ENCODE data around the gene C22orf23.
"Not testable (repeated sequence)": the region's sequence is repeated elsewhere in the genome, so short reads cannot be mapped to it uniquely, and the experiment has no call there.

Gene C22orf23

DNA sequence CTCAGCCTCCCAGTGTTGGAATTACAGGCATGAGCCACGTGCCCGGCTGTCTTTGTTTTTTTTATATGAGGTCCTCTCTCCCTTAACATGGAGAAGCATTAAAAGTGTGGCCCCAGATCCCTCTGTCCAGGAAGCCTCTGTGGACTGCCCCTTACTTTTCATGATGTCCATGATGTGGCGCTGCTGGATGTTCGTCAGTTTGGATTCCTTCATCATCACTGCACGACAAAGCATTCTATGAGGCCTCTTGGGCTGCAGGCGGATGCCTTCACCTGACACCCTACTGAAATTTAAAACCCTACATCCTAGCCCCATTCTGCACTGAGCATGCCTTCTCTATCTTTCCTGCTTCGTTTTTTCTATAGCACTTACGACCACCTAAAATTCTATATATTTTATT, 2.1 kb downstream of the C22orf23 start:
- ChIA-PET CTCF (interaction anchor here (0.6 kb wide), 1 partner anchor 134 kb away, joined by 3 read pairs; no protein-coding TSS in a partner anchor), POLR2A (no interaction called here)
- peak; percentile 54 for DNase-seq (ENCODE audit: extremely low spot score)

DNA sequence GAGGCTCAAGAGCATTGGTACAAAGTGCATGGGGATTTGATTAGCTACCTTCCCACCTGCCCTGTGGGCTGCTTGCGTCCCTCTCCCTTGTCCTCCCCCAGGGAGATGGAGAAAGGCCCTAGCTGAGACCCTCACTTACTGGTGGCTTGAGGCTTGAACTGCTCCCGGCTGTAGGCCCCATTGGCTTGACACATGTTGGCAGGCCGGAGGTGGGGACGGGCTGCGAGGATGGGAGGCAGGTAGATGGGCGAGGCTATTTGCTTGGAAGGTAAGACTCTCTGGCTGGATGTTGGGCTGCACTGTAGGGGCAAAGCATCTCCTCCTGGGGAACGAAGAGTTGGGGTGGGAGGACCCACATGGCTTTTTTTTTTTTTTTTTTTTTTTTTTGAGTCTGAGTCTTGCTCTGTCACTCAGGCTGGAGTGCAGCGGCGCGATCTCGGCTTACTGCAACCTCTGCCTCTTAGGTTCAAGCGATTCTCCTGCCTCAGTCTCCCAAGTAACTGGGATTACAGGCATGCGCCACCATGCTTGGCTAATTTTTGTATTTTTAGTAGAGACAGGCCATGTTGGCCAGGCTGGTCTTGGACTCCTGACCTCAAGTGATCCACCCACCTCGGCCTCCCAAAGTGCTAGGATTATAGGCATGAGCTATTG, 6.1 kb downstream of the C22orf23 start:
- POLR2A ChIA-PET; DNase-seq (ENCODE audit: extremely low spot score): not testable (repeated sequence)
- CTCF ChIA-PET = interaction anchor here (0.7 kb wide), 1 partner anchor 17 kb away, joined by 11 read pairs; no protein-coding TSS in a partner anchor

More for the DNA sequence above, 2.1 kb downstream of the C22orf23 start:
- TF ChIP-seq NFRKB (IDR thresholded peaks at IDR 0.05) = no peak
- TF ChIP-seq SUZ12 (IDR thresholded peaks at IDR 0.05) = no peak
- TF ChIP-seq, protein P1, sequence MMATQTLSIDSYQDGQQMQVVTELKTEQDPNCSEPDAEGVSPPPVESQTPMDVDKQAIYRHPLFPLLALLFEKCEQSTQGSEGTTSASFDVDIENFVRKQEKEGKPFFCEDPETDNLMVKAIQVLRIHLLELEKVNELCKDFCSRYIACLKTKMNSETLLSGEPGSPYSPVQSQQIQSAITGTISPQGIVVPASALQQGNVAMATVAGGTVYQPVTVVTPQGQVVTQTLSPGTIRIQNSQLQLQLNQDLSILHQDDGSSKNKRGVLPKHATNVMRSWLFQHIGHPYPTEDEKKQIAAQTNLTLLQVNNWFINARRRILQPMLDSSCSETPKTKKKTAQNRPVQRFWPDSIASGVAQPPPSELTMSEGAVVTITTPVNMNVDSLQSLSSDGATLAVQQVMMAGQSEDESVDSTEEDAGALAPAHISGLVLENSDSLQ (IDR thresholded peaks at IDR 0.05) = no peak
- no peak for TF ChIP-seq CTBP1 (IDR thresholded peaks at IDR 0.05; ENCODE audit: borderline replicate concordance)
- TF ChIP-seq TARDBP (IDR thresholded peaks at IDR 0.05) = no peak
- no peak for TF ChIP-seq SP1 (IDR thresholded peaks at IDR 0.05)
- TF ChIP-seq LEF1 (IDR thresholded peaks at IDR 0.05; ENCODE audit: borderline replicate concordance) = no peak

DNA sequence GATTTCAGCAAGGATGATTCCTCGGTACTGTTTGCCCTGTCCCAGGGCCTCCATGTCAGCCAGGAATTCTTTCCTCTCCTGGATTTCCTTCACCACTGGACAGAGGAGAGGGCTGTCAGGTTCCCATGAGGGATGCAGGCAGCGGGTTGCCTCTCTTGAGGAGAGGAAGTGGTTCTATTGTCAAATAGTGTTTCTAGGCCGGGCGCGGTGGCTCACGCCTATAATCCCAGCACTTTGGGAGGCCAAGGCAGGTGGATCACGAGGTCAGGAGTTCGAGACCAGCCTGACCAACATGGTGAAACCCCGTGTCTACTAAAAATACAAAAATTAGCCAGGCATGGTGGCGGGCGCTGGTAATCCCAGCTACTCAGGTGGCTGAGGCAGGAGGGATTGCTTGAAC, 9.0 kb downstream of the C22orf23 start:
- DNase-seq (ENCODE audit: extremely low spot score); POLR2A ChIA-PET: not testable (repeated sequence)
- CTCF ChIA-PET = interaction anchor here (1.6 kb wide), 1 partner anchor 127 kb away, joined by 3 read pairs; no protein-coding TSS in a partner anchor

DNA sequence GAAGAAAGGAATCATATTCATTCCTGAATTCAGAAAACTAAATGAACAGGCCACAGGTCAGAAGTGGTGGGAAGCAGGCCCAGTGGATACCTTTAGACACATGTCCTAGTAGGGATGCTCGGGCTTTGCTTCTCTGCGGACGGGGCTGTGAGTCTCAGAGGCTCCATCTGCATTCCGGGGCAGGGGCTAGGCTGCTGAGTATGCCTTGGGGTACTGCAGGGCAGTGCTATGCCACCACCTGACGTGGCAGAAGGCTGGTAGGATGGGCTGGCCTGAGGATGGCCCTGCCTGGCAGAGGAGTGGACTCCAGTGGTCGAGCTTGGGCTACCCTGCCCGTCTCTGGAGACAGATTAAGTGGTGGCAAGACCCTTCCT, 9.6 kb downstream of the C22orf23 start:
- no peak for DNase-seq (ENCODE audit: extremely low spot score)
- ChIA-PET POLR2A (interaction anchor here (2.0 kb wide), 1 partner anchor 10 kb away, joined by 9 read pairs; the partner anchor contains the start of genes C22orf23 and POLR2F), CTCF (interaction anchor here (1.2 to 1.6 kb wide), 3 partner anchors 10 to 127 kb away, joined by 3 to 5 read pairs (median 3); no protein-coding TSS in a partner anchor)
- TF ChIP-seq FOXA1 (IDR thresholded peaks at IDR 0.05) = no peak
- TF ChIP-seq ZNF384 (IDR thresholded peaks at IDR 0.05) = no peak
- TF ChIP-seq CTBP1 (IDR thresholded peaks at IDR 0.05; ENCODE audit: borderline replicate concordance) = no peak
- no peak for TF ChIP-seq TARDBP (IDR thresholded peaks at IDR 0.05)
- TF ChIP-seq HDGF (IDR thresholded peaks at IDR 0.05; ENCODE audit: borderline replicate concordance) = no peak
- no peak for TF ChIP-seq BHLHE40 (IDR thresholded peaks at IDR 0.05; ENCODE audit: borderline replicate concordance)
- TF ChIP-seq ARNT (IDR thresholded peaks at IDR 0.05) = no peak
- no peak for TF ChIP-seq FOXK2 (IDR thresholded peaks at IDR 0.05)
- TF ChIP-seq, protein P1 (IDR thresholded peaks at IDR 0.05) = no peak

DNA sequence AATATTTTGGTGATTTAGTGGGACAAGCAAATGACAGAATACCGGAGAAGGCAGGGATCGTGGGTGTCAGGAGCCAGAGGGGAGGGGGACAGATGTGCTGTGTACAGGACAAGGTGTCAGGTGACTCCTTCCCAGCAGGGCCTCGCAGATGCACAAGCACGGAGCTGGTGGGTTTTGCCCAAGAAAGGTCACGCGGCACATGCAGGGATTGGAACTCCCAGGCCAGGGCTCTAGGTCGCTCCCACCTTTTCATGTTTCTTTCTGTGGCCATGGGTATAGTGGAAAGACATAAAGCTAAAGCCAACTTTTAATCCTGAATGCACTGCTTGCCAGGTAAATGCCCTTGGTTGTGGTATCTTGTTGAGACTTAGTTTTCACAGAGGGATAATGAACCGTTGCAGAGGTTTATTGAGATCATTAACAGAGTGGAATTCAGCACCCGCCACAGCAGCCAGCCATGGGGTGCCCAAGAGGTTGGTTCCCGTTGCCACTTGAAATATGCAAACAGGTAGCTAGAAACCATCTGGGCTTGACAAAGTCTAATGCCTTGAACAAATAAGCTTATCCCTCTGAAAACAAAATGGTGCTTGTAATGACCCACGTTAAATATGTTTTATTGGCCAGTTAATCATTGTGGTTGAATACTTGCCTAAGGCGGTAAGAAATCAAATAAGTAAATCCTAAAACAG, 10.1 kb downstream of the C22orf23 start:
- ChIA-PET POLR2A (interaction anchor here (2.0 kb wide), 1 partner anchor 10 kb away, joined by 9 read pairs; the partner anchor contains the start of genes C22orf23 and POLR2F), CTCF (interaction anchor here (1.2 to 1.5 kb wide), 2 partner anchors 9 to 10 kb away, joined by 3 to 5 read pairs; no protein-coding TSS in a partner anchor)
- TF ChIP-seq ARNT (IDR thresholded peaks at IDR 0.05) = no peak
- no peak for TF ChIP-seq HDGF (IDR thresholded peaks at IDR 0.05; ENCODE audit: borderline replicate concordance)
- no peak for TF ChIP-seq LEF1 (IDR thresholded peaks at IDR 0.05; ENCODE audit: borderline replicate concordance)
- TF ChIP-seq ELF4 (IDR thresholded peaks at IDR 0.05) = no peak
- TF ChIP-seq NFRKB (IDR thresholded peaks at IDR 0.05) = no peak
- TF ChIP-seq ZNF384 (IDR thresholded peaks at IDR 0.05) = no peak
- no peak for TF ChIP-seq FOXM1 (IDR thresholded peaks at IDR 0.05; ENCODE audit: borderline replicate concordance)
- TF ChIP-seq, protein P1 (IDR thresholded peaks at IDR 0.05) = no peak
- DNase-seq (ENCODE audit: extremely low spot score) = no peak

DNA sequence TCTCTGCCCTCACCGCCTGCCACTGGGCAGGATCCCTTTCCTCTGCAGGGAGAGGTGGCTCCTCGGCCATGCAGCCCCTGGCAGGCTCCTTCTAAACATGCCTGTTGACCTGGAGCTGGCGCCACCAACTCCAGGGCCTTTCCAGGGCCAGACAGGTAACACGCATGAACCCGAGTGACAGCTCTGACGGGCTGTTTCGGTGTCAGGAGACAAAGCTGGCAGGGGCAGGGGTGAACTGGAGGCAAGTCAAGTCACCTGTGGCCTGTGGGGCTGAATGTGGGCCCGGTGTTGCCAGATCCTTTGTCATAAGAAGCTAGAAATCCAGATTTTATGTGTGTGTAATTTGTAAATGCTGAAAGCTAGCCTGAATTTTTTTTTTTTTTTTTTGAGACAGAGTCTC, 11.3 kb downstream of the C22orf23 start:
- DNase-seq (ENCODE audit: extremely low spot score) = no peak
- ChIA-PET POLR2A (interaction anchor here (0.6 to 2.0 kb wide), 2 partner anchors 11 to 37 kb away, joined by 3 to 9 read pairs; partner anchors contain the start of genes C22orf23 and POLR2F), CTCF (interaction anchor here (1.5 kb wide), 1 partner anchor 8 kb away, joined by 5 read pairs; no protein-coding TSS in a partner anchor)
- TF ChIP-seq LEF1 (IDR thresholded peaks at IDR 0.05; ENCODE audit: borderline replicate concordance) (no peak), SP1 (IDR thresholded peaks at IDR 0.05) (no peak), TARDBP (IDR thresholded peaks at IDR 0.05) (no peak), ELF4 (IDR thresholded peaks at IDR 0.05) (no peak), FOXM1 (IDR thresholded peaks at IDR 0.05; ENCODE audit: borderline replicate concordance) (no peak), BHLHE40 (IDR thresholded peaks at IDR 0.05; ENCODE audit: borderline replicate concordance) (no peak), ZNF384 (IDR thresholded peaks at IDR 0.05) (no peak), NFRKB (IDR thresholded peaks at IDR 0.05) (no peak), L3MBTL2 (conservative IDR thresholded peaks at IDR 0.05) (no peak), HDGF (IDR thresholded peaks at IDR 0.05; ENCODE audit: borderline replicate concordance) (no peak), ARNT (IDR thresholded peaks at IDR 0.05) (no peak), CTBP1 (IDR thresholded peaks at IDR 0.05; ENCODE audit: borderline replicate concordance) (no peak), SUZ12 (IDR thresholded peaks at IDR 0.05) (no peak), FOXA1 (IDR thresholded peaks at IDR 0.05) (no peak), FOXK2 (IDR thresholded peaks at IDR 0.05) (no peak)
- TF ChIP-seq, protein P1 (IDR thresholded peaks at IDR 0.05) = no peak

Data from HEK293T (cell line).